GM18517 (cell line): ENCODE data around the gene PTPRJ.
"Not testable (repeated sequence)": the region's sequence is repeated elsewhere in the genome, so short reads cannot be mapped to it uniquely, and the experiment has no call there.

Experiments used
- ATAC-seq: cut with Tn5 transposase; IDR thresholded peaks from one replicate; pipeline ENCODE4 v1.9.1; 2021; ENCODE audit warnings: mild to moderate bottlenecking, moderate library complexity; ENCODE audit not compliant: unreplicated experiment

Gene PTPRJ

GRCh38 chr11:48148749-48149148 is 168.4 kb downstream of the PTPRJ start:
- no peak for ATAC-seq

GRCh38 chr11:48150213-48150612 is 169.9 kb downstream of the PTPRJ start:
- ATAC-seq: no peak

- ATAC-seq: no peak
Measured at GRCh38 chr11:48154151-48154550, 173.8 kb downstream of the PTPRJ start.

GRCh38 chr11:48161951-48162884 is 181.9 kb downstream of the PTPRJ start:
- ATAC-seq: no peak

- no peak for ATAC-seq
Measured at GRCh38 chr11:48162885-48163268, 182.5 kb downstream of the PTPRJ start.

- no peak for ATAC-seq
Measured at GRCh38 chr11:48163360-48164100, 183.2 kb downstream of the PTPRJ start.

- no peak for ATAC-seq
Measured at GRCh38 chr11:48164836-48165235, 184.5 kb downstream of the PTPRJ start.

- no peak for ATAC-seq
Measured at GRCh38 chr11:48165426-48165825, 185.1 kb downstream of the PTPRJ start.

- no peak for ATAC-seq
Measured at GRCh38 chr11:48167380-48167779, 187.0 kb downstream of the PTPRJ start.

GRCh38 chr11:48168815-48169214 is 188.5 kb downstream of the PTPRJ start:
- ATAC-seq: no peak

GRCh38 chr11:48169259-48169658 is 188.9 kb downstream of the PTPRJ start:
- ATAC-seq: no peak

GRCh38 chr11:48169717-48170116 is 189.4 kb downstream of the PTPRJ start:
- no peak for ATAC-seq

- no peak for ATAC-seq
Measured at GRCh38 chr11:48170241-48171233, 190.2 kb downstream of the PTPRJ start.

GRCh38 chr11:48172818-48173609 is 192.7 kb downstream of the PTPRJ start:
- no peak for ATAC-seq

- ATAC-seq: no peak
Measured at GRCh38 chr11:48177661-48178060, 197.3 kb downstream of the PTPRJ start.

- ATAC-seq: no peak
Measured at GRCh38 chr11:48180627-48181026, 200.3 kb downstream of the PTPRJ start.

GRCh38 chr11:48182860-48183526 is 202.6 kb downstream of the PTPRJ start:
- ATAC-seq: no peak

- ATAC-seq: no peak
Measured at GRCh38 chr11:48184452-48184851, 204.1 kb downstream of the PTPRJ start.

- not testable (repeated sequence) for ATAC-seq
Measured at GRCh38 chr11:48190906-48191654, 210.7 kb downstream of the PTPRJ start.
